GM13977 (cell line): Measurements from ENCODE around the gene GPC5.

ENCODE experiments used
- DNase-seq: peaks from one replicate; pipeline ENCODE4 v3.0.0; 2012; ENCODE audit warnings: low spot score
- in situ Hi-C: fragments of 300-500 bp; cut with MboI; formaldehyde crosslinking; loops from one replicate; pipeline ENCODE4 v1.12.0; 2022; ENCODE audit warnings: low sequenced_read_pairs, low pct_unique_long_range_greater_than_20kb, mixed read lengths, inconsistent platforms; ENCODE audit not compliant: unreplicated experiment
- TF ChIP-seq, protein P1 (sequence below): IDR thresholded peaks from 2 replicates; pipeline ENCODE4 v1.5.1; 2012; ENCODE audit warnings: mild to moderate bottlenecking, control low read depth; ENCODE audit not compliant: insufficient read depth; ENCODE audit errors: extremely low read depth, missing control alignments

GPC5 gene

DNA sequence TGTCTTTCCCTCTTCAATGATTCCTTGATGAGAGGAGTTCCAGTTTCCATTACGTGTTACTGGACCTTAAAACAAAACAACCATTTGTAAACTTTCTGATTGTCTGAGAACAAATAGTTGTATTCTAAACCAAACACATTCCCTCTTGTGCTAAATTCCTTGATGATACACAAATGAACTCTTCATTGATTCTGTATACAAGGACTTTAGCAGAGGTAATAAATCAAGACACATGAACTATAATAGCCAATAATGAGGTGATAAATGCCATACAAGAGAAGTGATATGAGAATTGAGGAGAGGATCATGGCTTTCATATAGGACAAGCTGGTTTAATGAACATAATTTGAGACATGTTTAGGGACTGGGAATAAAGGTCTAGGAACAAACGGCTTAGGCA is 13.5 kb upstream of the GPC5 start:
- TF ChIP-seq, protein P1, sequence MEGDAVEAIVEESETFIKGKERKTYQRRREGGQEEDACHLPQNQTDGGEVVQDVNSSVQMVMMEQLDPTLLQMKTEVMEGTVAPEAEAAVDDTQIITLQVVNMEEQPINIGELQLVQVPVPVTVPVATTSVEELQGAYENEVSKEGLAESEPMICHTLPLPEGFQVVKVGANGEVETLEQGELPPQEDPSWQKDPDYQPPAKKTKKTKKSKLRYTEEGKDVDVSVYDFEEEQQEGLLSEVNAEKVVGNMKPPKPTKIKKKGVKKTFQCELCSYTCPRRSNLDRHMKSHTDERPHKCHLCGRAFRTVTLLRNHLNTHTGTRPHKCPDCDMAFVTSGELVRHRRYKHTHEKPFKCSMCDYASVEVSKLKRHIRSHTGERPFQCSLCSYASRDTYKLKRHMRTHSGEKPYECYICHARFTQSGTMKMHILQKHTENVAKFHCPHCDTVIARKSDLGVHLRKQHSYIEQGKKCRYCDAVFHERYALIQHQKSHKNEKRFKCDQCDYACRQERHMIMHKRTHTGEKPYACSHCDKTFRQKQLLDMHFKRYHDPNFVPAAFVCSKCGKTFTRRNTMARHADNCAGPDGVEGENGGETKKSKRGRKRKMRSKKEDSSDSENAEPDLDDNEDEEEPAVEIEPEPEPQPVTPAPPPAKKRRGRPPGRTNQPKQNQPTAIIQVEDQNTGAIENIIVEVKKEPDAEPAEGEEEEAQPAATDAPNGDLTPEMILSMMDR: no peak
- in situ Hi-C loops: loop anchor here (25.0 kb wide), 1 partner anchor 327 kb away; no protein-coding TSS in a partner anchor
- no peak for DNase-seq

DNA sequence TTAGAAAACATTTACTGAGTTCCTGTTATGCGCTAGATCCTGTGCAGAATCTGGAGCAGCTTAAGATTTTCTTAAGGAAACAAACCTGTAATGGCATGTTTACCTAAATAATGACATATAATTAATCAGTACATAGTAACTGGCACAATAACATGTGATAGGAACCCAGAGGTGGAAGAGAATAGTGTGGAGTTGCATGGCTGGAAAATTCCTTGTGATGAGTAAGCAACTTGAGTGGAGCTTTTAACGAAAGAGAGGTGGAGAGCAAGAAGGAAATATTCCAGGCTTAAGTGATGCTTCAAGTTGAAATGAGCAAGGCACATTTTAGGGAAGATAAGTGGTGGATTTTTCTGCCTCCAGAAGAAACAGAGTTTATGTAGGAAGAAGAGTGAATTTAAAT is 9.2 kb upstream of the GPC5 start:
- DNase-seq: no peak
- TF ChIP-seq, protein P1: no peak
- in situ Hi-C loops: loop anchor here (25.0 kb wide), 1 partner anchor 323 kb away; no protein-coding TSS in a partner anchor

DNA sequence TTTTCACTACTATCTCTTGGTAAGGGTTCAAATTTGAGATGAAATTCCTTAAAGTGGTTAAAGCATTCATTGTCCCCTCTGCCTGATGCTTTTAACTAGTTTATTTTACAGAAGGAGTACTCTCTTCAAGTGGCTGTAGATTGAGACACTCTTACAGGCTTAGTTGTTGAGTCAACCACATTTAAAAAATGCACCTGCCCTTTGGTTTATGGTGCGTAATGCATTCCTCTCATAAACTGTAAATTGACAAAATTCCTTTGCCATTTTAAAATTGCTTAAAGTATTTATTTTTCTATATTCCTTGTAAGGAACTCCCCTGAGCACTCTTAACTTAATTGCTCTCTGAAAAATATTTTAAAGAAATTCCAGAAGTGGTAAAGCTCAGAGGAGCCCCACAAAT is 826 bp upstream of the GPC5 start:
- in situ Hi-C loops: loop anchor here (25.0 kb wide), 1 partner anchor 315 kb away; no protein-coding TSS in a partner anchor
- DNase-seq: no peak
- TF ChIP-seq, protein P1: no peak

DNA sequence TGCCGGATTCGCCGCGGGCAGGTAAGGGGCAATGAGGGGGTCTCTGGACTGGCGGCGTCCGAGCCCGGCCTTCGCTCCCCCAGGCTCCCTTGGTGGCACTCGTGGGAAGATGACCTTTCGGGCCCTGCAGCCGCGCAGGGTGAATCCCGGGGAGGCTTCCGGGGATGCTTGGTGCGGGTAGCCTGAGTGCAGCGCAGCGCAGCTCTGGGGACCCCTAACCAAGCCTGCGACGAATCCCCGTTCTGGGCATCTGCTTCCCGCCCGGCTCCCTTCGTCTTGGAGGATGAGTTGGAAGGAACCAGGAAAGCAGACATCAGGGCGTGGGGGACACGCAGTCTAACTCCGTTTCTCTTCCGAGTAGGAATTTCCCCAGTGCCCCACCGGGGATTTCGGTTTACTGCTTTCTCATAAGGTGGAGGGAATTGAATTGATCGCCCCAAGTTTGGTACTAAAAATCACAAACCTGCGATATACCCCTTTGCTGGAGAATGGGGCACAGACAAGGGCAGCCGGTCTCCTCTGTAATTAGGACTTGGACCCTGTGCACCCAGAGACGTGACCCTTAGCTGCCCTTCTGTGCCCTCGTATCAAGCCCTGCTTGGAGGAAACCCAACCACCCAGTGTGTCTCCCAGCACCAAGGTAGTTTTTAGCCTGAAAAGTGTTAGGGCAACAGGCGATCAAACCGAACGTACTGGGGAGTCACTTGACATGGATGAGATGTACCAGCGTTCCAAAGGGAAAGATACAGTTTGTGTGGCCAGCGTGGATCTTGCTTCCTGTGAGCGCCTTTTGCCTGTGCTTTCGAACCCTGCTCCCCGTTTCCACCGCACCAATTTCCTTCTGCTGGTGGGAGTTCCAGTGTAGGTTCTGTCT is 1.0 kb downstream of the GPC5 start:
- TF ChIP-seq, protein P1: no peak
- in situ Hi-C loops: loop anchor here (25.0 kb wide), 2 partner anchors 262 to 313 kb away; no protein-coding TSS in a partner anchor
- DNase-seq: no peak

DNA sequence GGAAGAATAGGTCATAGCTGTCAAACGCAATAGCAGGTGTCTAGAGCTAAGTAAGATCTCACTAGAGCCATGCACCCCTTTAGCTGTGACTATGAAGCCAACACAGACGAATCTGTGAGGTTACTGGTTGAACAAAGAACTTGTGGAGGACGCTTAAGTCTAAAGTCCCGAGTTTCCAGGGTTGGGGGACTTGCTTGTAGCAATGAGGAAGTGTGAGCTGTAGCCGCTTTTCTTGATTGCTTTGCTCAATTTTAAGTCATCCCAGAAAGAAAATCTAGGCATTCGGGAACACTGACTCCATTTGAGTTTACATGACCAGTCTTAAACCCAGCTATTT is 1.6 kb downstream of the GPC5 start:
- in situ Hi-C loops: loop anchor here (25.0 kb wide), 1 partner anchor 263 kb away; no protein-coding TSS in a partner anchor
- TF ChIP-seq, protein P1: no peak
- peak; percentile 25 for DNase-seq

DNA sequence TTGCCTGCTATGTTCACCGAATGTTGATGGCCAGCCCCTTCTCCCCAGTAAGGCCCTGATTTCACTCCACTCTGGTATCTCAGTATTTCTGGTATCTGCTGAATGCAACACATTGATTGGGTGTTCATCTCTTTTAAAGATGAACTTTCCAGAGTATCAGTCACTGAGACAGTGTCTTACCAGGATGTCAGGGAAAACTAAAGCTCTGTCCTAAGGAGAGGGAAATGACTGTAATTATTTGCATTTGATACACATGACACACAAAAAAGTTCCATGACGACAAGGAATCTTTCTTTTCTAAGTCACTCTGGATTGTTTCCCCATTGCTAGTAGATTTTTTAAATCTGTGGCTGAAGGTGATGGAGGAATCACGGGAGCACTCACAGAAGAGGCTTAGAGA is 2.2 kb downstream of the GPC5 start:
- TF ChIP-seq, protein P1: no peak

More for the DNA sequence above, 2.2 kb downstream of the GPC5 start:
- DNase-seq: no peak
- in situ Hi-C loops: loop anchor here (25.0 kb wide), 1 partner anchor 263 kb away; no protein-coding TSS in a partner anchor
